ENCODE measurements around the gene RGS10. TPM values are rescaled to one million over a fixed set of nuclear protein-coding genes. Genes with fewer than 3 reads are reported as not detected.

The RGS10 gene
- total and polyA plus RNA-seq, 2 of the 8 experiments (the other 6 are each of a cell fraction or from before 2014, with no cell fraction given): 5.5 to 13.1 TPM

- Histone ChIP-seq H3K14ac (ENCODE audit: insufficient read length) (no peak overlapping the region), H3K79me1 (ENCODE audit: low read depth, low read length) (no peaks in the 10 kb centered on the region; the same call in 1 of the 2 replicates), H3K9ac (replicated peaks in 1 of 4; ENCODE audit: extremely low read depth in 1 of 4, low read depth in 3 of 4, low read length in 3 of 4) (no peak overlapping the region), H2BK12ac (ENCODE audit: low read depth, low read length) (no peak overlapping the region), H3K27ac (ENCODE audit: low read depth, low read length) (no peak overlapping the region), H3K36me3 (ENCODE audit: control insufficient read depth in 2 of 4, insufficient read depth in 4 of 4, low read length in 3 of 4) (no peaks in the 10 kb centered on the region), H2BK5ac (ENCODE audit: low read depth, low read length) (no peak overlapping the region), H2BK20ac (ENCODE audit: low read length) (no peak overlapping the region), H4K91ac (replicated peaks; ENCODE audit: insufficient read length, low read length) (no peak overlapping the region), H3K4me3 (ENCODE audit: extremely low read depth in 1 of 4, insufficient read depth in 2 of 4, low read depth in 3 of 4, low read length in 4 of 4) (no peak overlapping the region), H2AK5ac (ENCODE audit: low read depth, low read length) (no peak overlapping the region), H4K20me1 (replicated peaks in 1 of 2; ENCODE audit: control insufficient read depth in 1 of 2, insufficient read depth in 2 of 2, low read length in 2 of 2) (peaks cover 0 to 1% of the 10 kb centered on the region in 2 experiments), H3K27me3 (replicated peaks in 1 of 4; ENCODE audit: control insufficient read depth in 3 of 4, extremely low read depth in 1 of 4, insufficient read depth in 3 of 4, low read length in 3 of 4) (no peaks in the 10 kb centered on the region; a peak in 2 of 7 replicates), H3K18ac (ENCODE audit: extremely low read depth, low read length) (no peak overlapping the region), H2BK120ac (replicated peaks; ENCODE audit: low read depth, low read length) (no peak overlapping the region), H3K4me2 (ENCODE audit: insufficient read depth in 1 of 2, low read depth in 2 of 2, low read length in 2 of 2) (no peak overlapping the region), H4K8ac (ENCODE audit: extremely low read depth, insufficient read depth, low read length) (no peak overlapping the region), H3K23ac (ENCODE audit: insufficient read length) (no peak overlapping the region), H3K56ac (replicated peaks; ENCODE audit: insufficient read length, low read depth, low read length) (no peak overlapping the region), H3K9me3 (ENCODE audit: insufficient read depth in 2 of 2, low read depth in 1 of 2, low read length in 1 of 2) (no peaks in the 10 kb centered on the region), H4K5ac (ENCODE audit: insufficient read length, low read depth, low read length) (no peak overlapping the region), H3K23me2 (ENCODE audit: low read depth, low read length) (no peaks in the 10 kb centered on the region; the same call in 1 of the 2 replicates), H2BK15ac (ENCODE audit: low read length) (no peak overlapping the region), H3K4ac (replicated peaks; ENCODE audit: insufficient read length, low read depth, low read length) (no peak overlapping the region), H3K4me1 (replicated peaks in 1 of 4; ENCODE audit: control insufficient read depth in 3 of 4, insufficient read depth in 4 of 4, low read length in 3 of 4) (peaks cover 0 to 4% (median 0%) of the 10 kb centered on the region in 4 experiments; a peak in 3 of 7 replicates), H3K79me2 (ENCODE audit: control insufficient read depth in 1 of 2, insufficient read depth in 2 of 2, low read length in 2 of 2) (no peaks in the 10 kb centered on the region), H2AFZ (ENCODE audit: low read length) (no peak overlapping the region)
- no peak for DNase-seq (ENCODE audit: low read depth in 1 of 2, low spot score in 2 of 2)
- no peak for TF ChIP-seq BCL11A (IDR thresholded peaks at IDR 0.05; ENCODE audit: low read depth in 2 of 2, low read length in 2 of 2)
- no peak for TF ChIP-seq CTBP2 (IDR thresholded peaks at IDR 0.05; ENCODE audit: borderline replicate concordance, insufficient read depth, insufficient read length, low read length)
- no peak for TF ChIP-seq BACH1 (IDR thresholded peaks at IDR 0.05; ENCODE audit: low read length)
- TF ChIP-seq GTF2F1 (IDR thresholded peaks at IDR 0.05; ENCODE audit: borderline replicate concordance, low read depth, low read length): no peak
- TF ChIP-seq CHD2 (IDR thresholded peaks at IDR 0.05; ENCODE audit: low read length): no peak
- no peak for TF ChIP-seq KDM1A (IDR thresholded peaks at IDR 0.05; ENCODE audit: borderline replicate concordance, low read length)
- no peak for TF ChIP-seq RXRA (IDR thresholded peaks at IDR 0.05; ENCODE audit: insufficient read depth, low read depth, low read length)
- TF ChIP-seq BRCA1 (IDR thresholded peaks at IDR 0.05; ENCODE audit: low read depth, low read length): no peak
- no peak for TF ChIP-seq NRF1 (IDR thresholded peaks at IDR 0.05; ENCODE audit: low read depth, low read length)
- TF ChIP-seq YY1 (IDR thresholded peaks at IDR 0.05; ENCODE audit: low read depth, low read length): no peak
- no peak for TF ChIP-seq PHF8 (conservative IDR thresholded peaks at IDR 0.05; ENCODE audit: low read depth, low read length)
- no peak for TF ChIP-seq SRF (IDR thresholded peaks at IDR 0.05; ENCODE audit: low read depth, low read length)
- no peak for TF ChIP-seq JUN (IDR thresholded peaks at IDR 0.05; ENCODE audit: low read depth, low read length)
- WGBS, 2 experiments (ENCODE audit: extremely low coverage in 1 of 2, insufficient coverage in 1 of 2, insufficient read length in 1 of 2, insufficient replicate concordance in 2 of 2, low coverage in 1 of 2, low lambda C conversion rate in 2 of 2, missing lambda C conversion rate in 1 of 2): 81% methylated on average over 6 of the region's 6 CpGs; no CpG with 5 or more reads in 1 of the 2 experiments
- no peak for FAIRE-seq
- POLR2A ChIA-PET (ENCODE audit: partially characterized antibody): no interaction called here
- CTCF ChIA-PET (ENCODE audit: partially characterized antibody): interaction anchor here (0.6 to 3.7 kb wide), 6 partner anchors 29 to 295 kb away, joined by 3 to 16 read pairs (median 4); no protein-coding TSS in a partner anchor
These were observed 48.1 kb downstream of the RGS10 start for GRCh38 chr10:119494236-119495020.

All from H1 (cell line).